Liver (tissue), 9 donors: ENCODE results near the gene CEP85L. TPM values are rescaled to one million over a fixed set of nuclear protein-coding genes. Genes with fewer than 3 reads are reported as not detected.

ENCODE experiments used
- DNase-seq: peaks from one replicate; pipeline ENCODE4 v3.0.0-alpha.2; 2017; ENCODE audit warnings: low spot score
- H3K27ac ChIP-seq, 2 donors: one replicate each; pipeline ENCODE4 v1.7.0; 2013; ENCODE audit warnings: inconsistent platforms in 2 of 2, low read length in 2 of 2, control low read depth in 1 of 2, low read depth in 1 of 2, mild to moderate bottlenecking in 1 of 2
- H3K27me3 ChIP-seq, 4 donors: one replicate each; pipeline versions ENCODE4 v1.6.1 to v1.7.0; 2013; ENCODE audit warnings: low read length in 3 of 4, inconsistent platforms in 1 of 4, mild to moderate bottlenecking in 1 of 4, moderate library complexity in 1 of 4; ENCODE audit not compliant: control insufficient read depth in 4 of 4, insufficient read depth in 4 of 4
- H3K36me3 ChIP-seq, 4 donors: one replicate each; pipeline versions ENCODE4 v1.6.1 to v1.7.0; 2013; ENCODE audit warnings: low read length in 3 of 4, mild to moderate bottlenecking in 3 of 4, low read depth in 1 of 4, moderate library complexity in 1 of 4; ENCODE audit not compliant: control insufficient read depth in 4 of 4, insufficient read depth in 3 of 4
- H3K4me1 ChIP-seq, 4 donors: one replicate each; pipeline versions ENCODE4 v1.6.1 to v1.7.0; 2013; ENCODE audit warnings: low read length in 3 of 4, mild to moderate bottlenecking in 3 of 4, moderate library complexity in 1 of 4; ENCODE audit not compliant: control insufficient read depth in 4 of 4, insufficient read depth in 4 of 4
- H3K4me3 ChIP-seq, 3 donors: one replicate each; pipeline versions ENCODE4 v1.6.1 to v1.7.0; 2013; ENCODE audit warnings: low read length in 3 of 3, control low read depth in 1 of 3, low read depth in 1 of 3, mild to moderate bottlenecking in 1 of 3
- H3K9ac ChIP-seq, 2 donors: one replicate each; pipeline ENCODE4 v1.7.0; 2013; ENCODE audit warnings: low read length in 2 of 2, mild to moderate bottlenecking in 2 of 2, moderate library complexity in 2 of 2, control low read depth in 1 of 2, low read depth in 1 of 2
- H3K9me3 ChIP-seq, 4 donors: one replicate each; pipeline versions ENCODE4 v1.6.1 to v1.7.0; 2013; ENCODE audit warnings: low read length in 3 of 4; ENCODE audit not compliant: control insufficient read depth in 4 of 4
- ATF3 ChIP-seq: IDR thresholded peaks from 2 replicates; pipeline ENCODE4 v1.6.1; 2016; ENCODE audit warnings: antibody characterized with exemption
- EGR1 ChIP-seq, 2 donors: IDR thresholded peaks; 2 replicates each; pipeline ENCODE4 v1.6.1; 2016 to 2018; ENCODE audit warnings: antibody characterized with exemption in 2 of 2, low read depth in 2 of 2
- FOXA1 ChIP-seq: IDR thresholded peaks from 2 replicates; pipeline ENCODE4 v1.6.1; 2016; ENCODE audit warnings: antibody characterized with exemption
- FOXA2 ChIP-seq: IDR thresholded peaks from 2 replicates; pipeline ENCODE4 v1.6.1; 2016; ENCODE audit warnings: antibody characterized with exemption
- GABPA ChIP-seq, 2 donors: IDR thresholded peaks in 1 of 2; conservative IDR thresholded peaks in 1 of 2; 2 replicates each; pipeline ENCODE4 v1.6.1; 2016; ENCODE audit warnings: antibody characterized with exemption in 2 of 2, mild to moderate bottlenecking in 1 of 2, moderate library complexity in 1 of 2
- HNF4A ChIP-seq, 2 donors: conservative IDR thresholded peaks; 2 replicates each; pipeline ENCODE4 v1.6.1; 2016; ENCODE audit warnings: antibody characterized with exemption in 2 of 2, mild to moderate bottlenecking in 2 of 2
- HNF4G ChIP-seq: IDR thresholded peaks from 2 replicates; pipeline ENCODE4 v1.6.1; 2016; ENCODE audit warnings: antibody characterized with exemption
- JUND ChIP-seq, 2 donors: IDR thresholded peaks; 2 replicates each; pipeline ENCODE4 v1.6.1; 2016; ENCODE audit warnings: antibody characterized with exemption in 2 of 2
- NR2F2 ChIP-seq: IDR thresholded peaks from 2 replicates; pipeline ENCODE4 v1.6.1; 2016; ENCODE audit warnings: antibody characterized with exemption
- RAD21 ChIP-seq, 2 donors: IDR thresholded peaks; 2 replicates each; pipeline ENCODE4 v1.6.1; 2016; ENCODE audit warnings: antibody characterized with exemption in 2 of 2, mild to moderate bottlenecking in 2 of 2
- RXRA ChIP-seq, 2 donors: IDR thresholded peaks; 2 replicates each; pipeline ENCODE4 v1.6.1; 2017 to 2018; ENCODE audit warnings: antibody characterized with exemption in 2 of 2, mild to moderate bottlenecking in 1 of 2
- SP1 ChIP-seq: IDR thresholded peaks from 2 replicates; pipeline ENCODE4 v1.6.1; 2018; ENCODE audit warnings: antibody characterized with exemption, mild to moderate bottlenecking
- TAF1 ChIP-seq: conservative IDR thresholded peaks from 2 replicates; pipeline ENCODE4 v1.6.1; 2016; ENCODE audit warnings: antibody characterized with exemption, mild to moderate bottlenecking
- YY1 ChIP-seq: IDR thresholded peaks from 2 replicates; pipeline ENCODE4 v1.6.1; 2016; ENCODE audit warnings: antibody characterized with exemption, mild to moderate bottlenecking
- ZBTB33 ChIP-seq: IDR thresholded peaks from 2 replicates; pipeline ENCODE4 v1.6.1; 2016; ENCODE audit warnings: antibody characterized with exemption
- WGBS: extraction: QIAGEN DNeasy Blood & Tissue Kit; methylation state at CpG from one replicate; pipeline ENCODE4 v1.1.7; 2013; 5-methylcytosine and 5-hydroxymethylcytosine counted together
- polyA plus RNA-seq, 2 donors: library from polyadenylated mRNA; stranded (reverse) in 1 of 2; unstranded in 1 of 2; fragments of 200-250 nt in 1 of 2; fragments of >200 nt in 1 of 2; fragmentation: Nextera tagmentation in 1 of 2; extraction: Ambion mirVana in 1 of 2; gene quantifications; one replicate each; pipeline versions ENCODE4 v1.2.1 to v1.2.3, GENCODE V29; 2013 to 2015
- total RNA-seq, 2 donors: library from RNA; depleted of rRNA; stranded (reverse); fragments of >200 nt; gene quantifications; one replicate each; pipeline ENCODE4 v1.2.3, GENCODE V29; 2014
- TF ChIP-seq, protein P1 (sequence below): IDR thresholded peaks from 2 replicates; pipeline ENCODE4 v1.6.1; 2016; ENCODE audit warnings: antibody characterized with exemption
- TF ChIP-seq, protein P2 (sequence below): fragments of 150-350 bp; IDR thresholded peaks from 2 replicates; pipeline ENCODE4 v1.5.1; 2017; ENCODE audit warnings: improper control_type of control experiment, low read depth, low read length; ENCODE audit not compliant: missing input control
- TF ChIP-seq, protein P3 (sequence below): IDR thresholded peaks from 2 replicates; pipeline ENCODE4 v1.6.1; 2016; ENCODE audit warnings: antibody characterized with exemption, mild to moderate bottlenecking
- donor health status: healthy.
- donor health status: healthy.
- donor health status: healthy.
- donor health status: healthy.
- donor health status: healthy.

CEP85L gene
- total and polyA plus RNA-seq, 4 donors, result 0.40 to 6.4 (median 2.3) TPM

DNA sequence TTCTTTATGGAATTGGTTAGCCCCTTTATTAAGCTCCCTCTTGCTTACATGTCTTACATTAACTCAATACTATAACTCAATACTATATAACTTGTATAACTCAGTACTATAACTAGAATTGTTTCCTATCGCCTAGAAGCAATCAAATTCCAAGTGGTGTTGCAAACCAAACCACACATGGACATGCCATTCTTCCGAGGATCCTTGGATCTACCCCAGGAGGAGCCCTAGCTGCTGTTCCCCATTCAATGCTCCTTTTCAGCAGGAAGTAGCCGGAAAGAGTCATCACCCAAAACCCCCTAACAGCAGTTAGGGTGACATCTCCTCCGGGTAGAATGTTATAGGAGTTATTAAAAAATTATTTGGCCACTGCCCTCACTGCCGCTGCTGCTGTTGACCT, 62.8 kb downstream of the CEP85L start:
- Histone ChIP-seq H3K9ac (no peak overlapping the region), H3K4me1 (peaks cover 0 to 9% (median 0%) of the 10 kb centered on the region in 4 donors), H3K36me3 (no peaks in the 10 kb centered on the region), H3K4me3 (no peak overlapping the region), H3K9me3 (no peaks in the 10 kb centered on the region), H3K27me3 (no peaks in the 10 kb centered on the region), H3K27ac (no peak overlapping the region)
- no peak for DNase-seq
- TF ChIP-seq FOXA1 (no peak), SP1 (no peak), JUND (IDR thresholded peaks at IDR 0.05) (no peak), HNF4G (no peak), EGR1 (IDR thresholded peaks at IDR 0.05; ENCODE audit: low read depth in 2 of 2) (no peak), FOXA2 (no peak), GABPA (IDR thresholded peaks at IDR 0.05 in 1 of 2, conservative IDR thresholded peaks at IDR 0.05 in 1 of 2) (no peak), RXRA (IDR thresholded peaks at IDR 0.05) (no peak), ATF3 (no peak), RAD21 (IDR thresholded peaks at IDR 0.05) (no peak), NR2F2 (no peak), HNF4A (conservative IDR thresholded peaks at IDR 0.05) (no peak), YY1 (no peak), TAF1 (no peak), ZBTB33 (no peak)
- TF ChIP-seq, protein P1, sequence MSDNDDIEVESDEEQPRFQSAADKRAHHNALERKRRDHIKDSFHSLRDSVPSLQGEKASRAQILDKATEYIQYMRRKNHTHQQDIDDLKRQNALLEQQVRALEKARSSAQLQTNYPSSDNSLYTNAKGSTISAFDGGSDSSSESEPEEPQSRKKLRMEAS, result no peak
- TF ChIP-seq, protein P2, sequence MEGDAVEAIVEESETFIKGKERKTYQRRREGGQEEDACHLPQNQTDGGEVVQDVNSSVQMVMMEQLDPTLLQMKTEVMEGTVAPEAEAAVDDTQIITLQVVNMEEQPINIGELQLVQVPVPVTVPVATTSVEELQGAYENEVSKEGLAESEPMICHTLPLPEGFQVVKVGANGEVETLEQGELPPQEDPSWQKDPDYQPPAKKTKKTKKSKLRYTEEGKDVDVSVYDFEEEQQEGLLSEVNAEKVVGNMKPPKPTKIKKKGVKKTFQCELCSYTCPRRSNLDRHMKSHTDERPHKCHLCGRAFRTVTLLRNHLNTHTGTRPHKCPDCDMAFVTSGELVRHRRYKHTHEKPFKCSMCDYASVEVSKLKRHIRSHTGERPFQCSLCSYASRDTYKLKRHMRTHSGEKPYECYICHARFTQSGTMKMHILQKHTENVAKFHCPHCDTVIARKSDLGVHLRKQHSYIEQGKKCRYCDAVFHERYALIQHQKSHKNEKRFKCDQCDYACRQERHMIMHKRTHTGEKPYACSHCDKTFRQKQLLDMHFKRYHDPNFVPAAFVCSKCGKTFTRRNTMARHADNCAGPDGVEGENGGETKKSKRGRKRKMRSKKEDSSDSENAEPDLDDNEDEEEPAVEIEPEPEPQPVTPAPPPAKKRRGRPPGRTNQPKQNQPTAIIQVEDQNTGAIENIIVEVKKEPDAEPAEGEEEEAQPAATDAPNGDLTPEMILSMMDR, result no peak
- TF ChIP-seq, protein P3, sequence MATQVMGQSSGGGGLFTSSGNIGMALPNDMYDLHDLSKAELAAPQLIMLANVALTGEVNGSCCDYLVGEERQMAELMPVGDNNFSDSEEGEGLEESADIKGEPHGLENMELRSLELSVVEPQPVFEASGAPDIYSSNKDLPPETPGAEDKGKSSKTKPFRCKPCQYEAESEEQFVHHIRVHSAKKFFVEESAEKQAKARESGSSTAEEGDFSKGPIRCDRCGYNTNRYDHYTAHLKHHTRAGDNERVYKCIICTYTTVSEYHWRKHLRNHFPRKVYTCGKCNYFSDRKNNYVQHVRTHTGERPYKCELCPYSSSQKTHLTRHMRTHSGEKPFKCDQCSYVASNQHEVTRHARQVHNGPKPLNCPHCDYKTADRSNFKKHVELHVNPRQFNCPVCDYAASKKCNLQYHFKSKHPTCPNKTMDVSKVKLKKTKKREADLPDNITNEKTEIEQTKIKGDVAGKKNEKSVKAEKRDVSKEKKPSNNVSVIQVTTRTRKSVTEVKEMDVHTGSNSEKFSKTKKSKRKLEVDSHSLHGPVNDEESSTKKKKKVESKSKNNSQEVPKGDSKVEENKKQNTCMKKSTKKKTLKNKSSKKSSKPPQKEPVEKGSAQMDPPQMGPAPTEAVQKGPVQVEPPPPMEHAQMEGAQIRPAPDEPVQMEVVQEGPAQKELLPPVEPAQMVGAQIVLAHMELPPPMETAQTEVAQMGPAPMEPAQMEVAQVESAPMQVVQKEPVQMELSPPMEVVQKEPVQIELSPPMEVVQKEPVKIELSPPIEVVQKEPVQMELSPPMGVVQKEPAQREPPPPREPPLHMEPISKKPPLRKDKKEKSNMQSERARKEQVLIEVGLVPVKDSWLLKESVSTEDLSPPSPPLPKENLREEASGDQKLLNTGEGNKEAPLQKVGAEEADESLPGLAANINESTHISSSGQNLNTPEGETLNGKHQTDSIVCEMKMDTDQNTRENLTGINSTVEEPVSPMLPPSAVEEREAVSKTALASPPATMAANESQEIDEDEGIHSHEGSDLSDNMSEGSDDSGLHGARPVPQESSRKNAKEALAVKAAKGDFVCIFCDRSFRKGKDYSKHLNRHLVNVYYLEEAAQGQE, result no peak
- WGBS, result 94% methylated on average over 5 of the region's 5 CpGs
